Right lobe of liver (tissue), 6 donors: Measurements from ENCODE around the gene CEP112. TPM values are rescaled to one million over a fixed set of nuclear protein-coding genes. Genes with fewer than 3 reads are reported as not detected.

Experiments
- ATAC-seq, 4 donors: fragments of 200-7000 bp; cut with Tn5 transposase; one replicate each; pipeline ENCODE4 v1.9.1; 2020; ENCODE audit warnings: mild to moderate bottlenecking in 4 of 4, moderate library complexity in 4 of 4
- DNase-seq, 3 donors: peaks; one replicate each; pipeline ENCODE4 v3.0.0-alpha.2; 2020
- H3K27ac ChIP-seq, 3 donors: fragments of 200-600 bp; one replicate each; pipeline ENCODE4 v1.8.0; 2022
- H3K27me3 ChIP-seq, 2 donors: fragments of 200-600 bp; one replicate each; pipeline ENCODE4 v1.8.0; 2022
- H3K36me3 ChIP-seq, 4 donors: fragments of 200-600 bp; sonication (generic) in 1 of 4; one replicate each; pipeline versions ENCODE4 v1.5.1 to v1.8.0; 2017 to 2022; ENCODE audit warnings: control low read depth in 1 of 4
- H3K4me1 ChIP-seq, 4 donors: fragments of 200-600 bp; sonication (generic) in 1 of 4; one replicate each; pipeline versions ENCODE4 v1.5.1 to v1.8.0; 2017 to 2022; ENCODE audit warnings: control low read depth in 1 of 4
- H3K4me3 ChIP-seq, 3 donors: fragments of 200-600 bp; one replicate each; pipeline ENCODE4 v1.8.0; 2022
- H3K9me3 ChIP-seq, 4 donors: fragments of 200-600 bp; sonication (generic) in 1 of 4; one replicate each; pipeline versions ENCODE4 v1.5.1 to v1.8.0; 2017 to 2022; ENCODE audit warnings: control low read depth in 1 of 4
- POLR2A ChIP-seq: fragments of 450-650 bp; IDR thresholded peaks from one replicate; pipeline ENCODE4 v1.6.1; 2017; ENCODE audit warnings: antibody characterized with exemption, mild to moderate bottlenecking
- WGBS: methylation state at CpG from one replicate; pipeline ENCODE4 v1.1.6; 2018; ENCODE audit warnings: low coverage, low lambda C conversion rate; ENCODE audit not compliant: insufficient coverage; ENCODE audit errors: missing lambda C conversion rate; 5-methylcytosine and 5-hydroxymethylcytosine counted together
- intact Hi-C, 2 donors: fragments of 100-400 bp; cut with DNase I; formaldehyde crosslinking; loops; one replicate each; pipeline versions ENCODE4 v1.11.2 to v1.14.1; 2022
- total RNA-seq, 6 experiments: library from RNA; depleted of rRNA in 2 of 6; stranded (reverse); fragments of >200 nt in 2 of 6; fragmentation: NEBNext Ultra II Directional in 3 of 6; extraction: Animal tissue kit (Norgen Biotek cat#: 25700) in 3 of 6; gene quantifications; one replicate each; pipeline versions ENCODE4 v1.1.0 to v1.2.4, GENCODE V29; 2016 to 2023
- TF ChIP-seq, protein P1 (sequence below), 4 donors: fragments of 200-600 bp in 3 of 4; fragments of 450-650 bp in 1 of 4; IDR thresholded peaks; one replicate each; pipeline versions ENCODE4 v1.5.1 to v1.8.0; 2016 to 2022; ENCODE audit warnings: antibody characterized with exemption in 4 of 4, mild to moderate bottlenecking in 2 of 4
- donor health status: DM: no; HTN: yes; CAD: no.
- donor health status: DM: no; HTN: no; CAD: no.
- donor health status: DM: no; HTN: no; CAD: no.
- donor health status: DM: no; HTN: yes; CAD: no.
- donor health status: DM: no; HTN: yes; CAD: no.

Gene CEP112
- total RNA-seq, 6 experiments from 2014 or later = 2.2 to 4.6 (median 3.9) TPM

DNA sequence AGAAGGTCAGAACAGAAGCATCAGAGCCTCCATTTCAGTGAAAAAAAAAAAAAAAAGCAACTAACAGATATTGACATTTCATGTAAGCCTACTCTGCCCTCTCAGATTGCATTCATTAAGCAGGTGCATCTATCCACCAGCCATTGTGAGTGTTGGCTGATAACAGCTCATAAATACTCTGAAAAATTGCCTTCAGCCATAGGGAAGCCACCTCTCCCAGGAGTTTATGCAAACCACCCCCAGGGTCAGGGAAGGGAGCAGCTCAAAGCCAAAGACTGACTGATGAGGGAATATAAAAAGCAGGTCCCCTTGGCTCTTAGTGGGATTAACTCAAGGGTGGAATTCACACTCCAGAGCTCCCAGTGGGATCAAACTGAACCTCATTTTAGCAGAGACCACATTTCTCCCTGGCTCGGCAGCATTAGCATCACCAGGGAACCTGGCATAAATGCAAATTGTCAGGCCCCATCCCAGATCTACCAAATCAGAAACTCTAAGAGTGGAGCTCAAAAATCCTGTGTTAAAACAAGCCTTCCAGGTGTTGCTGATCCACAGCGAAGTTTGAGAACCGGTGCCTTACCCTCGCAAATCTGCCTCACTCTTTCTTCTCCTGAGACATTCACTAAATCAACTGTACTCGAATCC, 23.1 kb upstream of the CEP112 start:
- Histone ChIP-seq H3K27me3 (no peaks in the 10 kb centered on the region), H3K27ac (no peak overlapping the region), H3K4me1 (peaks cover 0 to 22% (median 0%) of the 10 kb centered on the region in 4 donors), H3K9me3 (no peaks in the 10 kb centered on the region), H3K4me3 (no peak overlapping the region), H3K36me3 (peaks cover 0 to 91% (median 45%) of the 10 kb centered on the region in 4 donors)
- ATAC-seq = no peak
- WGBS = 76% methylated on average over 4 of the region's 5 CpGs
- no peak for TF ChIP-seq POLR2A
- TF ChIP-seq, protein P1, sequence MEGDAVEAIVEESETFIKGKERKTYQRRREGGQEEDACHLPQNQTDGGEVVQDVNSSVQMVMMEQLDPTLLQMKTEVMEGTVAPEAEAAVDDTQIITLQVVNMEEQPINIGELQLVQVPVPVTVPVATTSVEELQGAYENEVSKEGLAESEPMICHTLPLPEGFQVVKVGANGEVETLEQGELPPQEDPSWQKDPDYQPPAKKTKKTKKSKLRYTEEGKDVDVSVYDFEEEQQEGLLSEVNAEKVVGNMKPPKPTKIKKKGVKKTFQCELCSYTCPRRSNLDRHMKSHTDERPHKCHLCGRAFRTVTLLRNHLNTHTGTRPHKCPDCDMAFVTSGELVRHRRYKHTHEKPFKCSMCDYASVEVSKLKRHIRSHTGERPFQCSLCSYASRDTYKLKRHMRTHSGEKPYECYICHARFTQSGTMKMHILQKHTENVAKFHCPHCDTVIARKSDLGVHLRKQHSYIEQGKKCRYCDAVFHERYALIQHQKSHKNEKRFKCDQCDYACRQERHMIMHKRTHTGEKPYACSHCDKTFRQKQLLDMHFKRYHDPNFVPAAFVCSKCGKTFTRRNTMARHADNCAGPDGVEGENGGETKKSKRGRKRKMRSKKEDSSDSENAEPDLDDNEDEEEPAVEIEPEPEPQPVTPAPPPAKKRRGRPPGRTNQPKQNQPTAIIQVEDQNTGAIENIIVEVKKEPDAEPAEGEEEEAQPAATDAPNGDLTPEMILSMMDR (IDR thresholded peaks at IDR 0.05) = no peak
- intact Hi-C loops = no loop called here
- no peak for DNase-seq

DNA sequence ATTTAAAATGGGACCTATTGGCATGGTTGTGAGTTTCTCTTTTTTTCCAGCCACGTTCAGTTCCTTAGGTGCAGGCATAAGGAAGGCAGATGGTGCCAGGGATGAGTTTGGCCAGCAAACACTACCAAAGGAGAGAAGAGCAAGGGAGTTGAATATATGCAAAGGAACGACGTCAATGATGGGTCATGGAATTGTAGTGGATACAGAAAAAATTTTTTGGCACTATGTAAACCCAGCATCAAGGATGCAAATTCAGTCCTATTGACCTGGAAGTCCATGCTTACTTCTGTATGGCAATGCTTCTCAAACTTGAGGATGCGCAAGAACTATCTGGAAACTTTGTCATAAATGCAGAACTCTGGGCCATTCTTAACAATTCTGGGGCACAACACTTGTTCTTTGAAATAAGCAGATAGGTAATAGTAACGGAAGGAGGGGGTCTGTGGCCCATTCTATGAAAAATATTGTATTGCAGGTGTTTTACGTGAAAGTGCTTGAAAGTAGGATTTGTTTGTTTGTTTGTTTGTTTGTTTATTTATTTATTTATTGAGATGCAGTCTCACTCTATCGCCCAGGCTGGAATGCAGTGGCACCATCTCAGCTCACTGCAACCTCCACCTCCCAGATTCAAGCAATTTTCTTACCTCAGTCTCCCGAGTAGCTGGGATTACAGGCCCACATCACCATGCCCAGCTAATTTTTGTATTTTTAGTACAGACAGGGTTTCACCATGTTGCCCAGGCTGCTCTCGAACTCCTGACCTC, 19.3 kb upstream of the CEP112 start:
- ATAC-seq = peak in 2 of 4 donors; percentile 17 to 31
- no peak overlapping the region for H3K27ac ChIP-seq
- no peak for DNase-seq
- 69% methylated on average over 9 of the region's 9 CpGs for WGBS
- H3K27me3 ChIP-seq = no peaks in the 10 kb centered on the region
- peaks cover 0 to 54% (median 27%) of the 10 kb centered on the region in 4 donors for H3K36me3 ChIP-seq
- H3K4me3 ChIP-seq = no peak overlapping the region
- intact Hi-C loops = no loop called here
- H3K4me1 ChIP-seq = peaks cover 0 to 15% (median 0%) of the 10 kb centered on the region in 4 donors
- TF ChIP-seq POLR2A = no peak
- TF ChIP-seq, protein P1 (IDR thresholded peaks at IDR 0.05) = no peak
- no peaks in the 10 kb centered on the region for H3K9me3 ChIP-seq

DNA sequence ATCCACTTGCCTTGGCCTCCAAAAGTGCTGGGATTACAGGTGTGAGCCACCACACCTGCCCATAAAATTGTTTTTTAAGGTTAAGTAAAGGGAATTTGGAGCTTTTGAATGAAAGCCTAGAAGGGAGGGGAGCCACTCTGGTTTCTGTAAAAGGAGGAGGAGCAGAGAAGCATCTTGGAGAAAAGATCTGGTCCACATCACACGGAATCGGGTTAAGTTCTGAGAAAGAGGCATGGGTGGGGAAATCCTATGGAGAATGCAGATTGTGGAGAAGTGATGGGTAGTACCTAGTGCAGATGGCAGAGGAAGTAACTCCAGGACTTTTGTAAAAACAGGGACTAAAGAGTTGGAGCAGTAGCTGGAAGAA, 18.3 kb upstream of the CEP112 start:
- Histone ChIP-seq H3K36me3 (peaks cover 0 to 43% (median 20%) of the 10 kb centered on the region in 4 donors), H3K27me3 (no peaks in the 10 kb centered on the region), H3K27ac (peak overlapping the region in 1 of 3 donors; percentile 37), H3K4me1 (peaks cover 0 to 8% (median 0%) of the 10 kb centered on the region in 4 donors), H3K9me3 (no peaks in the 10 kb centered on the region), H3K4me3 (no peak overlapping the region)
- TF ChIP-seq, protein P1 (IDR thresholded peaks at IDR 0.05) = no peak
- no peak for TF ChIP-seq POLR2A
- ATAC-seq = peak; percentile 9 to 52 (median 42)
- DNase-seq = no peak
- WGBS = 24% methylated on average over 2 of the region's 2 CpGs
- intact Hi-C loops = no loop called here

DNA sequence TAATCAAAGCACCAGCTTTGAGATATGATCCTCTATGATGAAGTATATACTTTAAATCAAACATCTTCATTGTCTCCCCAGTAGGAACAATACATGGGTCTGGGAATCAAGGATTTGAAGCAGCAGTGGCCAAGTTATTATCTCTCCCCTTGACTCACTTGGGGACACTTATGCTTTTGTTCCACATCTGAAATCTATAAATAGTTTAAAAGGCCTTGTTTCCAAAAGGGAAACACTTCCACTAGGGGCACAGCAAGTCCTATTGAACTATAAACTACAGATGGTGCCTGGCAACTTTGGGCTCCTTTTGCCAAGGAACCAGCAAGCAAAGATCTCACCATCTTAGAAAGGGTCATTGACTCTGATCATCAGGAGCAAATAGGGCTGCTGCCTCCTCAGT, 16.0 kb upstream of the CEP112 start:
- TF ChIP-seq, protein P1 (IDR thresholded peaks at IDR 0.05) = no peak
- no peak for TF ChIP-seq POLR2A
- no peaks in the 10 kb centered on the region for H3K27me3 ChIP-seq
- no peak overlapping the region for H3K4me3 ChIP-seq
- H3K4me1 ChIP-seq = no peaks in the 10 kb centered on the region
- H3K27ac ChIP-seq = no peak overlapping the region
- intact Hi-C loops = no loop called here
- DNase-seq (no peak), ATAC-seq (no peak)
- H3K36me3 ChIP-seq = peaks cover 0 to 21% (median 9%) of the 10 kb centered on the region in 4 donors
- no peaks in the 10 kb centered on the region for H3K9me3 ChIP-seq
